Ascending aorta (tissue), 2 donors: ENCODE data around the gene NRXN3. TPM values are rescaled to one million over a fixed set of nuclear protein-coding genes. Genes with fewer than 3 reads are reported as not detected.

Source experiments
- DNase-seq, 2 donors: peaks; one replicate each; pipeline ENCODE4 v3.0.0-alpha.2; 2019; ENCODE audit warnings: low spot score in 2 of 2
- H3K27ac ChIP-seq, 2 donors: fragments of 200-600 bp; sonication (generic); one replicate each; pipeline ENCODE4 v1.5.1; 2016 to 2017; ENCODE audit warnings: mild to moderate bottlenecking in 1 of 2
- H3K27me3 ChIP-seq: fragments of 200-600 bp; sonication (generic); one replicate; pipeline ENCODE4 v1.5.1; 2017
- H3K36me3 ChIP-seq, 2 donors: fragments of 200-600 bp; sonication (generic); one replicate each; pipeline ENCODE4 v1.5.1; 2016
- H3K4me1 ChIP-seq, 2 donors: fragments of 200-600 bp; sonication (generic); one replicate each; pipeline ENCODE4 v1.5.1; 2016 to 2017; ENCODE audit warnings: mild to moderate bottlenecking in 1 of 2
- H3K4me3 ChIP-seq, 2 donors: fragments of 200-600 bp; sonication (generic); one replicate each; pipeline ENCODE4 v1.5.1; 2016 to 2017; ENCODE audit warnings: mild to moderate bottlenecking in 1 of 2
- H3K9me3 ChIP-seq, 2 donors: fragments of 200-600 bp; sonication (generic); one replicate each; pipeline ENCODE4 v1.5.1; 2016
- CTCF ChIP-seq, 3 experiments: fragments of 200-600 bp in 2 of 3; fragments of 450-650 bp in 1 of 3; sonication (generic) in 2 of 3; IDR thresholded peaks; one replicate each; pipeline ENCODE4 v1.5.1; 2016 to 2019; ENCODE audit warnings: antibody characterized with exemption in 3 of 3, mild to moderate bottlenecking in 1 of 3, moderate library complexity in 1 of 3
- intact Hi-C: fragments of 100-400 bp; cut with DNase I; formaldehyde crosslinking; loops from one replicate; pipeline ENCODE4 v1.15.1; 2023
- total RNA-seq: library from RNA; depleted of rRNA; stranded (reverse); fragments of >200 nt; gene quantifications from one replicate; pipeline ENCODE4 v1.1.0, GENCODE V29; 2016

Gene NRXN3
- total RNA-seq, 1 donor from 2014 or later, result 21.0 TPM

GRCh38 chr14:79321070-79321469 lies 1150.9 kb downstream of the NRXN3 start:
- TF ChIP-seq CTCF (IDR thresholded peaks at IDR 0.05), result no peak
- H3K36me3 ChIP-seq, result no peaks in the 10 kb centered on the region
- H3K4me3 ChIP-seq, result no peak overlapping the region
- H3K27ac ChIP-seq, result no peak overlapping the region
- H3K4me1 ChIP-seq, result no peaks in the 10 kb centered on the region
- intact Hi-C loops, result no loop called here
- no peaks in the 10 kb centered on the region for H3K27me3 ChIP-seq
- DNase-seq, result no peak
- H3K9me3 ChIP-seq, result no peaks in the 10 kb centered on the region

GRCh38 chr14:79325071-79325470 lies 1154.9 kb downstream of the NRXN3 start:
- DNase-seq, result no peak
- H3K27ac ChIP-seq, result no peak overlapping the region
- H3K9me3 ChIP-seq, result no peaks in the 10 kb centered on the region
- intact Hi-C loops, result no loop called here
- no peaks in the 10 kb centered on the region for H3K36me3 ChIP-seq
- no peaks in the 10 kb centered on the region for H3K27me3 ChIP-seq
- H3K4me3 ChIP-seq, result no peak overlapping the region
- H3K4me1 ChIP-seq, result no peaks in the 10 kb centered on the region
- no peak for TF ChIP-seq CTCF (IDR thresholded peaks at IDR 0.05)

GRCh38 chr14:79325557-79325956 lies 1155.4 kb downstream of the NRXN3 start:
- Histone ChIP-seq H3K27ac (no peak overlapping the region), H3K4me3 (no peak overlapping the region), H3K4me1 (no peaks in the 10 kb centered on the region), H3K9me3 (no peaks in the 10 kb centered on the region), H3K27me3 (no peaks in the 10 kb centered on the region), H3K36me3 (no peaks in the 10 kb centered on the region)
- intact Hi-C loops, result no loop called here
- TF ChIP-seq CTCF (IDR thresholded peaks at IDR 0.05), result no peak
- DNase-seq, result no peak

- intact Hi-C loops, result no loop called here
- no peaks in the 10 kb centered on the region for H3K27me3 ChIP-seq
- no peaks in the 10 kb centered on the region for H3K9me3 ChIP-seq
- DNase-seq, result no peak
- no peak for TF ChIP-seq CTCF (IDR thresholded peaks at IDR 0.05)
- H3K4me1 ChIP-seq, result no peaks in the 10 kb centered on the region
- H3K36me3 ChIP-seq, result no peaks in the 10 kb centered on the region
- no peak overlapping the region for H3K4me3 ChIP-seq
- no peak overlapping the region for H3K27ac ChIP-seq
Measured at GRCh38 chr14:79328863-79329262, 1158.7 kb downstream of the NRXN3 start.

- no peaks in the 10 kb centered on the region for H3K9me3 ChIP-seq
- H3K4me3 ChIP-seq, result no peak overlapping the region
- no peak for TF ChIP-seq CTCF (IDR thresholded peaks at IDR 0.05)
- H3K27ac ChIP-seq, result no peak overlapping the region
- no peaks in the 10 kb centered on the region for H3K4me1 ChIP-seq
- intact Hi-C loops, result no loop called here
- H3K27me3 ChIP-seq, result no peaks in the 10 kb centered on the region
- no peak for DNase-seq
- no peaks in the 10 kb centered on the region for H3K36me3 ChIP-seq
Measured at GRCh38 chr14:79331830-79332229, 1161.7 kb downstream of the NRXN3 start.

- no peak overlapping the region for H3K27ac ChIP-seq
- no peaks in the 10 kb centered on the region for H3K36me3 ChIP-seq
- no peak for DNase-seq
- no peak overlapping the region for H3K4me3 ChIP-seq
- no peaks in the 10 kb centered on the region for H3K4me1 ChIP-seq
- H3K9me3 ChIP-seq, result no peaks in the 10 kb centered on the region
- TF ChIP-seq CTCF (IDR thresholded peaks at IDR 0.05), result no peak
- intact Hi-C loops, result no loop called here
- no peaks in the 10 kb centered on the region for H3K27me3 ChIP-seq
Measured at GRCh38 chr14:79332504-79333197, 1162.5 kb downstream of the NRXN3 start.
